Thymus (tissue), 11 donors: ENCODE results near the gene LRRC47. TPM values are rescaled to one million over a fixed set of nuclear protein-coding genes. Genes with fewer than 3 reads are reported as not detected.

Experiments
- DNase-seq, 9 donors: peaks; one replicate each; pipeline ENCODE4 v3.0.0-alpha.2; 2013; ENCODE audit warnings: low spot score in 9 of 9, low read depth in 6 of 9, missing footprints in 1 of 9
- H3K27ac ChIP-seq, 2 donors: one replicate each; pipeline ENCODE4 v1.5.1; 2013; ENCODE audit warnings: control low read depth in 1 of 2, low read depth in 1 of 2, low read length in 1 of 2, mild to moderate bottlenecking in 1 of 2, moderate library complexity in 1 of 2
- H3K27me3 ChIP-seq, 2 donors: one replicate each; pipeline ENCODE4 v1.5.1; 2013; ENCODE audit warnings: low read length in 1 of 2; ENCODE audit not compliant: control insufficient read depth in 2 of 2, insufficient read depth in 1 of 2
- H3K36me3 ChIP-seq, 2 donors: one replicate each; pipeline ENCODE4 v1.5.1; 2013; ENCODE audit warnings: low read length in 1 of 2, mild to moderate bottlenecking in 1 of 2, moderate library complexity in 1 of 2; ENCODE audit not compliant: control insufficient read depth in 2 of 2, insufficient read depth in 2 of 2
- H3K4me1 ChIP-seq, 2 donors: one replicate each; pipeline ENCODE4 v1.5.1; 2013; ENCODE audit warnings: low read length in 2 of 2; ENCODE audit not compliant: control insufficient read depth in 2 of 2, insufficient read depth in 2 of 2
- H3K4me3 ChIP-seq, 2 donors: one replicate each; pipeline ENCODE4 v1.5.1; 2013; ENCODE audit warnings: low read length in 2 of 2, control low read depth in 1 of 2, mild to moderate bottlenecking in 1 of 2
- H3K9me3 ChIP-seq, 2 donors: one replicate each; pipeline ENCODE4 v1.5.1; 2013; ENCODE audit warnings: low read length in 1 of 2, mild to moderate bottlenecking in 1 of 2; ENCODE audit not compliant: control insufficient read depth in 2 of 2, insufficient read depth in 1 of 2
- WGBS: extraction: QIAGEN DNeasy Blood & Tissue Kit; methylation state at CpG from one replicate; pipeline ENCODE4 v1.1.7; 2013; 5-methylcytosine and 5-hydroxymethylcytosine counted together
- polyA plus RNA-seq: library from polyadenylated mRNA; stranded (reverse); fragments of 200-250 nt; gene quantifications from one replicate; pipeline ENCODE4 v1.2.3, GENCODE V29; 2013
- total RNA-seq: library from RNA; stranded (reverse); fragments of 120-200 nt; gene quantifications from one replicate; pipeline ENCODE4 v1.2.4, GENCODE V29; 2013
- donor health status: healthy.

Gene LRRC47
- total and polyA plus RNA-seq, 2 donors, result 20.6 to 30.6 TPM

DNA sequence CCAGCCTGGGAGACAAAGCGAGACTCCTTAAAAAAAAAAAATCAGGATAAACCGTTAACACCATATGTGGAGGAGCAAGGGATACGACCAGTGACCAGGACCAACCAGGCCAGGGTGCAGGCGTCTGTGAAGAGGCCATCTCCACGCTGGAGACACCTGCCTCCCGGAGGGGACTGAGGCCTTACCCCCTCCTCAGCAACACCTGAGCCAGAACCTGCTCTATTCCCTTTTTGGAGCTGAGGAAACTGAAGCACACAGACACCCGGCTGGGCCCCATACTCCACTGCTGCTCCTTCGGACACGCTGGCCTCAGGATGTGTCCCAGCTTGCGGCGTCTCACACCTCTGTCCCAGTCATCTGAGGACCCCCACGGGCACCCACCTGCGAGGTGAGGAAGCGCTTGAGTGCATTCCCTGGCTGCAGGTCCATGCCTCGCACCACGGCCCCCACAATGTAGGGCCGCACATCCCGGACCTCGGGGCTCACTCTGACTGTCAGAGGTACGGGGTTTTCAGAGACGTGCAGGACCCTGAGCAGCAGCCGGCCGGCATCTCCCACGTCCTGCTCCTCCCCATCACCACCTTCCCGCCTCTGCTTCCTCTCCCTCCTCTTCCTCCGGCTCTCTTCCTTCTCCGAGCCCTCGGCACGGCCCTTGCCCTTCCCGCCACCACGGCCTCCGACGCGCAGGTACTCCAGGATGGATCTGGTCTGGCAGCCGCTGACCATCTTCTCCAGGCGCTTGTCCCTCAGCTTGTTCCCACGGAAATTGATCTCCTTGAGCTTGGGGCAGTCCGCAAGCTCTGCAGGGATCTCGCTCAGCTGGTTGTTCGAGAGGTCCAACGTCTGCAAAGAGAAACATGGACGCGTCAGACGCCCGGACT lies 9.6 kb downstream of the LRRC47 start:
- Histone ChIP-seq H3K27ac (no peak overlapping the region), H3K4me3 (no peak overlapping the region), H3K36me3 (peaks cover 43 to 81% of the 10 kb centered on the region in 2 donors), H3K9me3 (no peaks in the 10 kb centered on the region), H3K4me1 (no peaks in the 10 kb centered on the region), H3K27me3 (no peaks in the 10 kb centered on the region)
- no peak for DNase-seq
- WGBS, result 98% methylated on average over 45 of the region's 45 CpGs

DNA sequence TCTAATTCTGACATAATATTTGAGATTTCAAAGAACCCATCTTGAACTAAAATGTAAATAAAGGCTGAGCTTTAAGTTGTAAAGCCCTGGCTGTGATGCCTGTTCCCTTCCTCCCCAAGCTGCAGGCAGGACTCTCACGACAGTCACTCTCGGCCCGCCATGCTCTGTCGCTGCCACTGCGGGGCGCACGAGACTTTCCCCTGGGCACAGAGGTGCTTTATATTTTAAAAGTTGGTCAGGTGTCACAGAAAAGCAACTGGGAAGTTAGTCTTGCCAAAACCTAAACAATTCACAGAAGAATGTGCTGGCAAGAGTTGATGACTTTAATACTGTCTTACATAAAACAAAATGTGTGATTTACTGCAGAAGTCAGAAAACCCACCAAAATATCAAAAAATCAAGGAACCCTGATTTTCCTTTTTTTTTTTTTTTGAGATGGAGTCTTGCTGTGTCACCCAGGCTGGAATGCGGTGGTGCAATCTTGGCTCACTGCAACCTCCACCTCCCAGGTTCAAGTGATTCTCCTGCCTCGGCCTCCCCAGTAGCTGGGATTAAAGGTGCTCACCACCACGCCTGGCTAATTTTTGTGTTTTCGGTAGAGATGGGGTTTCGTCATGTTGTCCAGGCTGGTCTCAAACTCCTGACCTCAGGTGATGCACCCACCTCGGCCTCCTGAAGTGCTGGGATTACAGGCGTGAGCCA lies 10.7 kb downstream of the LRRC47 start:
- no peaks in the 10 kb centered on the region for H3K9me3 ChIP-seq
- H3K27ac ChIP-seq, result no peak overlapping the region
- DNase-seq, result no peak
- WGBS, result 95% methylated on average over 14 of the region's 14 CpGs
- H3K36me3 ChIP-seq, result peaks cover 50 to 86% of the 10 kb centered on the region in 2 donors
- H3K4me1 ChIP-seq, result no peaks in the 10 kb centered on the region
- no peaks in the 10 kb centered on the region for H3K27me3 ChIP-seq
- H3K4me3 ChIP-seq, result no peak overlapping the region

GRCh38 chr1:3785045-3785444 lies 11.3 kb downstream of the LRRC47 start:
- WGBS, result 95% methylated on average over 13 of the region's 13 CpGs
- no peak for DNase-seq

DNA sequence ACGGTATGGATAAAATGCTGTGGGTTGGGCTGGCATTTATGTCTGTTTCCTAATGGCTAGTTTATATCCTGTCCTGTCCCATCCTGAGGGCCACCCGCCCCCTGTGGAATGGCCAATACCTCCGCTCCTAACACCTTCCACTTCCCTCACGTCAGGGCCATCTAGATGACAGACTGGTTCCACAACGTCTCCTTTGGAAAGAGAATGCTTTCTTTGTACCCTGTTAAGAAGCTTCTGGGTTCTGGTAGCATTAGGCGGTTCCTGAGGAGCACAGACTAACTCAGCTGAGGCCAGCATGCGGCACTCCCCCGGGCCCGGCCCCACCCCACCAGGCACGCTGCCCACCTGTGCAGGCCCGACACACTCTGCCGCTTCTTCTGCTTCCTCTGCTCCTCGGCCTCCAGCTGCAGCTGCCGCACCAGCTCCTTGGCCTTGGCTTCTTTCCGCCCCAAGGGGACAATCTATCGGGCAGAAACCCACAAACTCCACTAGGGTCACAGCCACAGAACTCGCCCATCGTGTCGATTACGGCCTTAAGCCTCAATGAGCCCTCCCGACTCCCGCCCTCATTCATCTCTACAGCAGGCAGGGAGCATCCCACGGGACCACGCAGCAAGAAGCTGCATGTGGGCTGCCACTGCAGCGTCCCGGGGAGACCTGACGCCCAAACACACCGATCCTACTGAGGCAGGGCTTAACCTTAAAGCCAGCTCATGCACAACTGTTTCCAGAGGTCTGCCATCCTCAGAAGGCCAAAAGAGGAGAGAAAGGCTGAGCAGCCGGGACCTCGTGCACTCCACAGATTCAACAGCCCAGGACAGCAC lies 12.4 kb downstream of the LRRC47 start:
- Histone ChIP-seq H3K9me3 (no peaks in the 10 kb centered on the region), H3K36me3 (peaks cover 65 to 90% of the 10 kb centered on the region in 2 donors), H3K4me3 (no peak overlapping the region), H3K4me1 (no peaks in the 10 kb centered on the region), H3K27ac (no peak overlapping the region), H3K27me3 (no peaks in the 10 kb centered on the region)
- 96% methylated on average over 30 of the region's 30 CpGs for WGBS
- no peak for DNase-seq

More at GRCh38 chr1:3785045-3785444, 11.3 kb downstream of the LRRC47 start:
- Histone ChIP-seq H3K4me1 (no peaks in the 10 kb centered on the region), H3K36me3 (peaks cover 53 to 87% of the 10 kb centered on the region in 2 donors), H3K4me3 (no peak overlapping the region), H3K27ac (no peak overlapping the region), H3K27me3 (no peaks in the 10 kb centered on the region), H3K9me3 (no peaks in the 10 kb centered on the region)

- H3K36me3 ChIP-seq, result peaks cover 54 to 68% of the 10 kb centered on the region in 2 donors
- no peaks in the 10 kb centered on the region for H3K27me3 ChIP-seq
- no peaks in the 10 kb centered on the region for H3K9me3 ChIP-seq
- no peak overlapping the region for H3K4me3 ChIP-seq
- WGBS, result 97% methylated on average over 21 of the region's 21 CpGs
- peaks cover 0 to 6% of the 10 kb centered on the region in 2 donors for H3K4me1 ChIP-seq
- no peak overlapping the region for H3K27ac ChIP-seq
- no peak for DNase-seq
Measured at GRCh38 chr1:3780901-3781300, 15.4 kb downstream of the LRRC47 start.

DNA sequence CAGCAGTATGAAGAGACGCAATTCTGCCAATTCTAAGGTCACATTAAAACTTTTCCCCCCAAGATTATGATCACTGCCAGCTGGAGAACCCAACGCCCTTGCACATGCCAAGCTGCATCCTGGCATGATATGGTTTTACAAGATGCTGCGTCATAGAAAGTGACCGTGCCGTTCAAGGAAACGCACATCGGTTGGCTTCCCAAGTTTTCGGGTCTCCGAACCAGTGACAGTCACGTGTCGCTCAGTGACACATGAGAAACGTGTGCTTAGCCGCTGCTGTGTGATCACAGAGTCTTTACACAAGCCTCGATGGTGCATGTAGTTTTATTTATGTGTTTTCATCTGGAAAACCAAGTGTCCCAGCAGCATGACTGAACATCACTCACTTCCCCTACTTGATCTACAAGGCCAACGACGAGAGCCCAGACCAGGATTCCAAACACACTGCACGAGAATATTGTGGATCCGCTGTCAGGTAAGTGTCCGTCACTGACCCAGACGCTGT lies 16.3 kb downstream of the LRRC47 start:
- H3K4me1 ChIP-seq, result peaks cover 0 to 12% of the 10 kb centered on the region in 2 donors
- H3K4me3 ChIP-seq, result no peak overlapping the region
- no peaks in the 10 kb centered on the region for H3K9me3 ChIP-seq
- peaks cover 47 to 61% of the 10 kb centered on the region in 2 donors for H3K36me3 ChIP-seq
- H3K27me3 ChIP-seq, result no peaks in the 10 kb centered on the region
- WGBS, result 97% methylated on average over 20 of the region's 20 CpGs
- H3K27ac ChIP-seq, result no peak overlapping the region
- DNase-seq, result no peak

GRCh38 chr1:3779265-3779911 lies 16.9 kb downstream of the LRRC47 start:
- H3K4me3 ChIP-seq, result no peak overlapping the region
- H3K27me3 ChIP-seq, result peaks cover 0 to 1% of the 10 kb centered on the region in 2 donors
- H3K9me3 ChIP-seq, result no peaks in the 10 kb centered on the region
- H3K36me3 ChIP-seq, result peaks cover 43 to 55% of the 10 kb centered on the region in 2 donors
- H3K4me1 ChIP-seq, result peaks cover 0 to 12% of the 10 kb centered on the region in 2 donors
- no peak overlapping the region for H3K27ac ChIP-seq
- no peak for DNase-seq
- 96% methylated on average over 23 of the region's 23 CpGs for WGBS

- WGBS, result 94% methylated on average over 14 of the region's 14 CpGs
- no peak for DNase-seq
Measured at GRCh38 chr1:3778590-3779264, 17.6 kb downstream of the LRRC47 start.

More at GRCh38 chr1:3778590-3779264, 17.6 kb downstream of the LRRC47 start:
- Histone ChIP-seq H3K36me3 (peaks cover 37 to 49% of the 10 kb centered on the region in 2 donors), H3K27me3 (peaks cover 0 to 6% of the 10 kb centered on the region in 2 donors), H3K4me3 (no peak overlapping the region), H3K9me3 (no peaks in the 10 kb centered on the region), H3K4me1 (peaks cover 0 to 12% of the 10 kb centered on the region in 2 donors), H3K27ac (no peak overlapping the region)
